CD4-positive, alpha-beta T cell treated with Interleukin-4 for 4 hours (primary cell): ENCODE measurements around the gene STYX.
"Not testable (repeated sequence)": the region's sequence is repeated elsewhere in the genome, so short reads cannot be mapped to it uniquely, and the experiment has no call there.

Experiments
- DNase-seq: peaks from one replicate; pipeline ENCODE4 v3.0.0-alpha.2; 2020

The STYX gene

DNA sequence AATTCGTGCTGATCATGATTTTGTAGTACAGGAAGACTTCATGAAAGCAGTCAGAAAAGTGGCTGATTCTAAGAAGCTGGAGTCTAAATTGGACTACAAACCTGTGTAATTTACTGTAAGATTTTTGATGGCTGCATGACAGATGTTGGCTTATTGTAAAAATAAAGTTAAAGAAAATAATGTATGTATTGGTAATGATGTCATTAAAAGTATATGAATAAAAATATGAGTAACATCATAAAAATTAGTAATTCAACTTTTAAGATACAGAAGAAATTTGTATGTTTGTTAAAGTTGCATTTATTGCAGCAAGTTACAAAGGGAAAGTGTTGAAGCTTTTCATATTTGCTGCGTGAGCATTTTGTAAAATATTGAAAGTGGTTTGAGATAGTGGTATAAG is 2.5 kb upstream of the STYX start:
- not testable (repeated sequence) for DNase-seq

DNA sequence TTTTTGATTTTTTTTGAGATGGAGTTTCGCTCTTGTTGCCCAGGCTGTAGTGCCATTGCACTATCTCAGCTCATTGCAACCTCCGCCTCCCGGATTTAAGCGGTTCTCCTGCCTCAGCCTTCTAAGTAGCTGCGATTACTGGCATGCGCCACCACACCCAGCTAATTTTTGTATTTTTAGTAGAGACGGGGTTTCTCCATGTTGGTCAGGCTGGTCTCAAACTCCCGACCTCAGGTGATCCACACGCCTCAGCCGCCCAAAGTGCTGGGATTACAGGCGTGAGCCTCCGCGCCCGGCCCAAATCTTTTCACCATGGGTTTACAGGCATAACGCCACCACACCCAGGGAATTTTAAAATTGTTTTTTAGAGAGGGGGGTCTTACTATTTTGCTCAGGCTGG is 931 bp upstream of the STYX start:
- not testable (repeated sequence) for DNase-seq

DNA sequence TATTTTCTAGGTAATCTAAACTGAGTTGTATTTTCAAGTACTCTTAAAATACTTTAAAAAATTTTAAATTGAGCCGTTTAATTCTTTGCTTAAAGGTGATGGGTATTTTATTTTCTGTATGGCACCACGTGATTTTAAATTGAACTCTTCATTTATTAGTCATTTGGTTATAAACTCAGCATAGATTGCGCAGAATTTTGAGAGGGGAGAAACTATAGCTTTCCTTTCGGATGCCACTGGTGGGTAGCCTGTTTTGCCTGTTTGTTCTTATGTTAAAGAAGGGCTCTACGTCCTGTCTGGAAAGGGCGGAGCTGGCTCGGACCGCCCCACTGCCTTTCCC is 411 bp upstream of the STYX start:
- DNase-seq: no peak

DNA sequence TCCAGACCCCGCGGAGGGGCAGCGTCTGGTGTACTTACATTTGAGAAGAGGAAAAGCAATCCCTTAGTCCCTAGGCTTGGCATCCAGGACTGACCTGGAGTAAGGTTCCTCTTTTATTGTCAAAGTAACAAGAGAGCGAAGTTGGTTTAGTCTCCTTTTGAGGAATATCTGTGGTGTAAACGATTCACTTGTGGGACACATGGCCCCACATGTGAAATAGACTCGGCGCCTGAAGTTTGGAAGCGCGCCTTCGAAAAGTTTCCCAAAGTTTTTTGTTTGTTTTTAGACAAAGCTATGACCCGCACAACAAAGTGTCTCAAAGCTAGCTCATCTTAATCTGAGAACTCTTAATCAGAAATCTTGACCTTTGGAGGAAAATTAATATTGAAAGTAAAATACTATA is 744 bp downstream of the STYX start:
- DNase-seq: no peak

GRCh38 chr14:52733824-52734223 is 3.9 kb downstream of the STYX start:
- DNase-seq: no peak

DNA sequence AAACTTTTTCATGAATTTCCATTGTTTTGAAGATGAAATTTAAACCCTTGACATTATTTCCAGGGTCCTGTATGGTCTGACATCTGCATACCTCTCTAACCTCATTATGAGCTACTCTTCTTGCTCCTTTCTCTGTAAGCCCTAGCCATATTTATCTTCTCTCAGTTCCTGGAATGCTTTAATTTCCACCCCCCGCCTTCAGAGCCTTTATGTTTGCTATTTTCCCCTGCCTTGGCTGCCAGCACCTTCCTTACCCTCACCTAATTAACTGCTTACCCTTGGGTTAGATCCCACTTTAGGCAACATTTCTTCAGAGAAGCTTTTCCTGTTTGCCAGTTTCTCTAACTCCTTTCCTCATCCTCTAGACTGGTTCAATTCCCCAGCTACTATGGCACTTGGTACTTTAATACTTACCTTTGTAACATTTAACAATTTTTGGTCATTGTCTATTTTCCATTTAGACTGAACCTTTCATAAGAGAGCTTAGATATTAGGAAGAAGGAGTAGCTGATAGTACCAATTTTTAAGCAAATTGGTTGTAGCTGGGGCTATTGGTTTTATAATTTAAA is 6.0 kb downstream of the STYX start:
- no peak for DNase-seq

GRCh38 chr14:52738409-52738808 is 8.4 kb downstream of the STYX start:
- DNase-seq: no peak

DNA sequence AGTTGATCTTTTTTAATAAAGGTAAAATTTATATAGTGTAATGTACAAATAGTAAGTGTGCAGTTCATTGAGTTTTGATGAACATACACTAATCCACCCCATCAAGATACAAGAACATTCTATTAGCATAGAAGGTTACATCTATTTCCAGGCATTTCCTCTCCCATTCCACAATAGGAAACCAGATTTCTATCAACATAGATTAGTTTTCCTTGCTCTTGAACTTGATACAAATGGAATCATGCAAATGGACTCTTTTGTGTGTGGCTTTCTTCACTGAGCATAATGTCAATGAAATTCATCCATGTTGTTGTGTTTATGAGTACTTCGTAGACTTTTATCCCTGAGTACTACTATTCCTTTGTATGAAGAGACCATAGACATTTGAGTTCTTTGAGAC is 10.8 kb downstream of the STYX start:
- no peak for DNase-seq

DNA sequence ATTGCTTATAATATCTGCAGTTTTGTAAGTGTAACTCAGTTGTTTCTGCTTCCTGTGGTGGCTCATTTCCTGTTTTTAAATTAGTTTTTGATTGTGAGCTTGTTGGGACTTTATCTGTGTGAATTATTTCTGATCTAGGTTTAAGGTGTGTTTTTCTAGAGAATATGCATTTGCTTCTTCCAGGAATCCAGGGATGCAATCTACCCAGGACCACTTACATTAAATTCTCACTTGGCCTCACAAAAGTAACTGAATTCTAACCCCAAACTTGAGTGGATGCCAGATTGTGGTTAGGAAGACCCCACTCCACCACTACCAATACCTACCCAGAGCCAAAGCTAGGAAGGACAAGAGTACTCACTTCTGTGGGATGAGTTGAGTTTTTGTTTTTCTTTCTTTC is 11.9 kb downstream of the STYX start:
- DNase-seq: peak; percentile 73

DNA sequence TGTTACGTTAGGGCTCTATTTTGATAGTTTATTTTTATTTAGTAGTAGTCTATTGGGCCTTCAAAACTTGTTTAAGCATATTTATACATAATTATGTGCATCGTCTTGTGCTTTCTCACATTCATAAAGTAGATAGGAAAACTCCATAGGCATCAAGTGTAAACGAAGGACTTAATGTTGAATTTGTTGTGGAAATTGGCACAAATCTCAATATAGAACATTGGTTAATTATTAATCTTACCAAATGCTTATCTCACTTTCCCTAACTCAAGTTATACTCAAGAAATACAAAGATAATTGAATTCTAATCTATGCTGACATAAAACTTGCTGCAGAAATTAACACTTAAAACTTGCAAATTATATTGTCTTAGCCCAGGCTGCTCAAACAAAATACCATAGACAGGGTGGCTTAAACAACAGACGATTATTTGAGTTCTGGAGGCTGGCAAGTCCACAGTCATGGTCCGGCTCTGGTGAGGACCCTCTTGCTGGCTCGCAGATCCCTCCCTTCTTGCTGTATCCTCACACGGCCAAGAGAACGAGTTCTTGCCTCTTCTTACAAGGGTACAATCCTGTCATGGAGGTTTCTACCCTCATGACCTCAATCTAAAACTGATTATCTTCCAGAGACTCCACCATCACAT is 18.8 kb downstream of the STYX start:
- DNase-seq: no peak

- no peak for DNase-seq
These were observed 25.8 kb downstream of the STYX start for GRCh38 chr14:52755607-52756316.

GRCh38 chr14:52759145-52759544 is 29.2 kb downstream of the STYX start:
- DNase-seq: no peak

- not testable (repeated sequence) for DNase-seq
These were observed 33.0 kb downstream of the STYX start for GRCh38 chr14:52762923-52763322.

- DNase-seq: no peak
These were observed 37.3 kb downstream of the STYX start for GRCh38 chr14:52767058-52767833.

DNA sequence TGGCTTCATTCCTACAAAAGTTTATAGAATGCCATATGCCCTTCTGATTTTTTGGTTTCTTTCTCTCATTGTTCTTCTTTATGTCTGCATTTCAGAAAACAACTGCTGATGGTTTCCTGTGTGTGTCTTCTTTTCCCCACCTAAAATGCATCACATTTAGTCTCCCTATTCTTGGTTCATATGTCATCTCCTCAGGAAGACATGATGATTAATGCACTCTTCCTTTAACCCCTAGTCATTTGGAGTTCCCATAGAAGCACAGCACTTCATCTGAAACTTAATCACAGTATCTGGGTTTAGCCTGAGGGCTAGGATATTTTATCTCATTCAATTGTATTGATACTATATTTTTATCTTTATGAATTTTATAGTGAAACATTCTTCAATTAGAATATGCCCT is 39.9 kb downstream of the STYX start:
- DNase-seq: peak; percentile 8

DNA sequence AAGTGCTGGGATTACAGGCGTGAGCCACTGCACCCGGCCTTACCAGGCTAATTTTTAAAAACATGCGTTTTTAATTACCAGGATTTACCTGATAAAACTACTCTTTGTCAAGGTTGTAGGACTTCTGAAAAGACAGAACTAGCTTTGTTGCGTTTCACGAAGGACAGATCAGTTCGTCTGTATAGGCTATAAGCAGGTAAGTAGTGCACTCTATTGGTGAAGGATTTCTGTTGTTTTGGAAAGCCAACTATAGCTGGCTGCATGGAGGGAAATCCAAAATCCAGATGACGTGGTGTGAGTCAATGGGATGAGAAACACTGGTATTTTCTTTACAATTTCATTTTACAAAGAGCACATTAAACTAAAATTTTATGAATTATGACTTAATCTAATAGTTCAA is 46.9 kb downstream of the STYX start:
- DNase-seq: peak; percentile 14

GRCh38 chr14:52778702-52779101 is 48.7 kb downstream of the STYX start:
- no peak for DNase-seq

DNA sequence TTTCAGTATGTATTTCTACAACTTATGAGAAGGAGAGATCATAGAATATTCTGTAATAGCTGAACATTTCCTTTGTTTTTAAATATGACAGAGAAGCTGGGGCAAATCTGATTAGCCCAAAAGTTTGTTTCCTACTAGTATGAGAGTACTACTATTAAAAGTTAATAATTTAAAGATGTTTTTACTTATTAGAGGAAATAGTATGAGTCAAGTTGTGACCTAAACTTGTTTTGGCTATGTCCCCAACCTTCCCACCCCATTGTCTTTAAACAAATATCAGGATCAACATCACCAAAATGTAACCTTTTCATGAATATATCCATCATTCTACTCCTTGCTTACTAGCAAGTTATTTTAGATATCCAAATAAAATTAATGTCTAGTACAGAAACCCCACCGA is 50.9 kb downstream of the STYX start:
- no peak for DNase-seq

GRCh38 chr14:52781629-52782028 is 51.7 kb downstream of the STYX start:
- DNase-seq: no peak

- no peak for DNase-seq
These were observed 53.2 kb downstream of the STYX start for GRCh38 chr14:52783206-52783605.

GRCh38 chr14:52786887-52787286 is 56.9 kb downstream of the STYX start:
- DNase-seq: no peak

- DNase-seq: no peak
These were observed 59.2 kb downstream of the STYX start for GRCh38 chr14:52789118-52789517.

GRCh38 chr14:52790011-52790755 is 60.2 kb downstream of the STYX start:
- no peak for DNase-seq
